PFSK-1 (cell line): ENCODE measurements around the gene GPLD1.

Source experiments
- POLR2AphosphoS5 ChIP-seq: IDR thresholded peaks from 2 replicates; pipeline ENCODE4 v1.6.1; 2012; ENCODE audit warnings: low read depth, mild to moderate bottlenecking, control low read depth, low read length, moderate library complexity
- TF ChIP-seq, protein P1 (sequence below), 2 experiments: IDR thresholded peaks; 2 replicates each; pipeline versions ENCODE4 v1.6.1 to v1.8.0; 2011 to 2012; ENCODE audit warnings: low read depth in 2 of 2, low read length in 2 of 2, control low read depth in 1 of 2, inconsistent platforms in 1 of 2, mild to moderate bottlenecking in 1 of 2, moderate library complexity in 1 of 2; ENCODE audit not compliant: insufficient read depth in 1 of 2

DNA sequence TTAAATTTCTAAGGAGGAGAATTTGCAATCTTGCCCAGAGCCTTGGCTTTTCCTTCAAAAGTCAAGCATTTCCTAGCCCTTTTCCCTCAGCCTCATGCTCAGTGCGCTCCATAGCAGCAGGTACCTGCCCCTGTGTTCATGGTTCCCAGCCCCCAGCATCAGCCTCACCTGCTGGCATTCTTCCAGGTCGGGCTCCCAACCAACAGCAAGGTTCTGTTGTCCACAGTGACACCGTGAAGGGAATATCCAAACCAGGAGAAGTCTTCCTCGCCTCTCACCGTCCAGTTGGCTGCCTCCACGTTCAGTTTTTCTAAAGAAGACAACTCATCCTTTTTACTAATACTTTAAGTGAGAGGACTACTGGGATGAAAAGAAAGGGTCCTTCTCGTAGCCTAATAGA, 42.7 kb downstream of the GPLD1 start:
- TF ChIP-seq, protein P1, sequence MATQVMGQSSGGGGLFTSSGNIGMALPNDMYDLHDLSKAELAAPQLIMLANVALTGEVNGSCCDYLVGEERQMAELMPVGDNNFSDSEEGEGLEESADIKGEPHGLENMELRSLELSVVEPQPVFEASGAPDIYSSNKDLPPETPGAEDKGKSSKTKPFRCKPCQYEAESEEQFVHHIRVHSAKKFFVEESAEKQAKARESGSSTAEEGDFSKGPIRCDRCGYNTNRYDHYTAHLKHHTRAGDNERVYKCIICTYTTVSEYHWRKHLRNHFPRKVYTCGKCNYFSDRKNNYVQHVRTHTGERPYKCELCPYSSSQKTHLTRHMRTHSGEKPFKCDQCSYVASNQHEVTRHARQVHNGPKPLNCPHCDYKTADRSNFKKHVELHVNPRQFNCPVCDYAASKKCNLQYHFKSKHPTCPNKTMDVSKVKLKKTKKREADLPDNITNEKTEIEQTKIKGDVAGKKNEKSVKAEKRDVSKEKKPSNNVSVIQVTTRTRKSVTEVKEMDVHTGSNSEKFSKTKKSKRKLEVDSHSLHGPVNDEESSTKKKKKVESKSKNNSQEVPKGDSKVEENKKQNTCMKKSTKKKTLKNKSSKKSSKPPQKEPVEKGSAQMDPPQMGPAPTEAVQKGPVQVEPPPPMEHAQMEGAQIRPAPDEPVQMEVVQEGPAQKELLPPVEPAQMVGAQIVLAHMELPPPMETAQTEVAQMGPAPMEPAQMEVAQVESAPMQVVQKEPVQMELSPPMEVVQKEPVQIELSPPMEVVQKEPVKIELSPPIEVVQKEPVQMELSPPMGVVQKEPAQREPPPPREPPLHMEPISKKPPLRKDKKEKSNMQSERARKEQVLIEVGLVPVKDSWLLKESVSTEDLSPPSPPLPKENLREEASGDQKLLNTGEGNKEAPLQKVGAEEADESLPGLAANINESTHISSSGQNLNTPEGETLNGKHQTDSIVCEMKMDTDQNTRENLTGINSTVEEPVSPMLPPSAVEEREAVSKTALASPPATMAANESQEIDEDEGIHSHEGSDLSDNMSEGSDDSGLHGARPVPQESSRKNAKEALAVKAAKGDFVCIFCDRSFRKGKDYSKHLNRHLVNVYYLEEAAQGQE (IDR thresholded peaks at IDR 0.05; ENCODE audit: insufficient read depth in 1 of 2, low read depth in 2 of 2, low read length in 2 of 2), result no peak
- no peak for TF ChIP-seq POLR2AphosphoS5
